ENCODE data around the gene CRIM1. TPM values are rescaled to one million over a fixed set of nuclear protein-coding genes. Genes with fewer than 3 reads are reported as not detected.

The CRIM1 gene
- total RNA-seq, 1 experiment from 2014 or later = 27.6 TPM

DNA sequence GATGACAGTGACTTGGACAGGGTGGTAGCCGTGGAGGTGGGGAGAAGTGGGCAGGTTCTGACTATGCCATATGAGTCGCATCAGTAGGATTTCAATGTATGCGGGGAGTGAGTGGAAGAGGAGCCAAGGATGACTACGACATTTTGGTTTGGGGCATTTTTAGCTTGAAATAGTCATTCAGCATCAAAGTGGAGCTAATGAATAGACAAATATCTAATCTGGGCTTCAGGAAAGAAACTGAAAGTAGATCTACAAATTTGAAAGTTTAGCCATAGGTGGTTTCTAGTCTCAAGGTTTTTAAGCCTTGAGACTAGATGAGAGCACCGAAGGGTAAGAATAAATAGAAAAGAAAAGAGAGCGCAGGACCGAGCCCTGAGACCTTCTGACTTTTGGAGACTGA, 184.1 kb downstream of the CRIM1 start:
- H3K18ac ChIP-seq (ENCODE audit: insufficient read length, low read depth, low read length) = no peak overlapping the region
- Mint-ChIP-seq H3K4me3 (no peak overlapping the region), H3K27ac (no peak overlapping the region), H3K4me1 (no peaks in the 10 kb centered on the region), H3K27me3 (ENCODE audit: low read depth) (no peaks in the 10 kb centered on the region), H3K9me3 (no peaks in the 10 kb centered on the region), H3K36me3 (ENCODE audit: insufficient read depth in 1 of 3, low read depth in 3 of 3) (peaks cover 8 to 41% (median 12%) of the 10 kb centered on the region in 3 experiments; a peak in 6 of 7 replicates)
- DNase-seq = no peak
- no peak overlapping the region for H2BK20ac ChIP-seq (ENCODE audit: low read depth, low read length, poor library complexity, severe bottlenecking)
- H2BK120ac ChIP-seq (ENCODE audit: low read depth, low read length, poor library complexity, severe bottlenecking) = no peak overlapping the region
- H4K5ac ChIP-seq (ENCODE audit: insufficient read length, low read depth, low read length) = no peak overlapping the region
- H3K9me3 ChIP-seq (ENCODE audit: control insufficient read depth, low read depth, low read length) = no peaks in the 10 kb centered on the region
- H2BK5ac ChIP-seq (ENCODE audit: insufficient read length, low read length) = no peak overlapping the region
- H2BK12ac ChIP-seq (ENCODE audit: insufficient read length, low read depth, low read length) = no peak overlapping the region
- no peak overlapping the region for H3K27ac ChIP-seq (ENCODE audit: insufficient read length, low read depth, low read length)
- no peak overlapping the region for H3K4ac ChIP-seq (ENCODE audit: low read depth, low read length)
- no peak overlapping the region for H2AFZ ChIP-seq (ENCODE audit: low read length)
- WGBS (ENCODE audit: extremely low coverage, insufficient read length, low lambda C conversion rate) = no CpG with 5 or more reads among the region's 7 CpGs
- H3T11ph ChIP-seq (ENCODE audit: low read length) = no peak overlapping the region
- H3K23ac ChIP-seq (ENCODE audit: insufficient read length, low read depth, low read length) = no peak overlapping the region
- H3K79me1 ChIP-seq (ENCODE audit: insufficient read depth, low read depth, low read length, poor library complexity, severe bottlenecking) = no peaks in the 10 kb centered on the region
- TF ChIP-seq, protein P1, sequence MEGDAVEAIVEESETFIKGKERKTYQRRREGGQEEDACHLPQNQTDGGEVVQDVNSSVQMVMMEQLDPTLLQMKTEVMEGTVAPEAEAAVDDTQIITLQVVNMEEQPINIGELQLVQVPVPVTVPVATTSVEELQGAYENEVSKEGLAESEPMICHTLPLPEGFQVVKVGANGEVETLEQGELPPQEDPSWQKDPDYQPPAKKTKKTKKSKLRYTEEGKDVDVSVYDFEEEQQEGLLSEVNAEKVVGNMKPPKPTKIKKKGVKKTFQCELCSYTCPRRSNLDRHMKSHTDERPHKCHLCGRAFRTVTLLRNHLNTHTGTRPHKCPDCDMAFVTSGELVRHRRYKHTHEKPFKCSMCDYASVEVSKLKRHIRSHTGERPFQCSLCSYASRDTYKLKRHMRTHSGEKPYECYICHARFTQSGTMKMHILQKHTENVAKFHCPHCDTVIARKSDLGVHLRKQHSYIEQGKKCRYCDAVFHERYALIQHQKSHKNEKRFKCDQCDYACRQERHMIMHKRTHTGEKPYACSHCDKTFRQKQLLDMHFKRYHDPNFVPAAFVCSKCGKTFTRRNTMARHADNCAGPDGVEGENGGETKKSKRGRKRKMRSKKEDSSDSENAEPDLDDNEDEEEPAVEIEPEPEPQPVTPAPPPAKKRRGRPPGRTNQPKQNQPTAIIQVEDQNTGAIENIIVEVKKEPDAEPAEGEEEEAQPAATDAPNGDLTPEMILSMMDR (conservative IDR thresholded peaks at IDR 0.05) = no peak
- no peak overlapping the region for H3K9ac ChIP-seq (ENCODE audit: extremely low read depth, insufficient read length, low read length)
- H2BK15ac ChIP-seq (ENCODE audit: low read depth, low read length) = no peak overlapping the region
- no peaks in the 10 kb centered on the region for H4K20me1 ChIP-seq (ENCODE audit: control insufficient read depth, insufficient read depth, insufficient read length)
- H3K4me2 ChIP-seq (ENCODE audit: insufficient read depth, insufficient read length, low read length) = no peak overlapping the region
- H3K79me2 ChIP-seq (ENCODE audit: insufficient read depth, low read length) = no peaks in the 10 kb centered on the region
- H4K8ac ChIP-seq (replicated peaks; ENCODE audit: insufficient read length, low read depth, low read length) = no peak overlapping the region
- H2AK5ac ChIP-seq (ENCODE audit: insufficient read length, low read length) = no peak overlapping the region
- no peak overlapping the region for H3K14ac ChIP-seq (ENCODE audit: insufficient read depth, low read length)
- H3K27me3 ChIP-seq (ENCODE audit: insufficient read depth, low read length) = no peaks in the 10 kb centered on the region
- no peak overlapping the region for H3K56ac ChIP-seq (ENCODE audit: insufficient read length, low read depth, low read length)
- no peaks in the 10 kb centered on the region for H3K23me2 ChIP-seq (ENCODE audit: insufficient read length, low read depth, low read length, poor library complexity, severe bottlenecking)
- H4K91ac ChIP-seq (ENCODE audit: insufficient read length, low read depth, low read length) = no peak overlapping the region
- no peaks in the 10 kb centered on the region for H3K4me1 ChIP-seq (ENCODE audit: insufficient read depth, low read length)
